Activated CD4-positive, alpha-beta T cell treated with anti-CD3 and anti-CD28 coated beads, Interleukin-2, amount 10 ng/mL, durations not matched to agents 24 days and 14 days (primary cell): ENCODE data around the gene HSFX3. TPM values are rescaled to one million over a fixed set of nuclear protein-coding genes. Genes with fewer than 3 reads are reported as not detected.
A peak's percentile ranks its signal among the peaks of the same experiment; 100 is the strongest.
"Not testable (repeated sequence)": the region's sequence is repeated elsewhere in the genome, so short reads cannot be mapped to it uniquely, and the experiment has no call there.

Experiments
- DNase-seq: peaks from one replicate; pipeline ENCODE4 v3.0.0; 2022
- H3K27ac Mint-ChIP-seq: one replicate; pipeline ENCODE4 v1.8.0; 2022; ENCODE audit warnings: mild to moderate bottlenecking, mixed read lengths
- H3K27me3 Mint-ChIP-seq: one replicate; pipeline ENCODE4 v1.8.0; 2022; ENCODE audit warnings: mixed read lengths
- H3K36me3 Mint-ChIP-seq: one replicate; pipeline ENCODE4 v1.8.0; 2022; ENCODE audit warnings: low read depth, mild to moderate bottlenecking, mixed read lengths
- H3K4me1 Mint-ChIP-seq: one replicate; pipeline ENCODE4 v1.8.0; 2021; ENCODE audit warnings: mixed read lengths
- H3K4me3 Mint-ChIP-seq: one replicate; pipeline ENCODE4 v1.8.0; 2022; ENCODE audit warnings: mild to moderate bottlenecking, moderate library complexity, mixed read lengths
- H3K9me3 Mint-ChIP-seq: one replicate; pipeline ENCODE4 v1.8.0; 2021; ENCODE audit warnings: mixed read lengths
- intact Hi-C: fragments of 100-400 bp; cut with micrococcal nuclease; formaldehyde crosslinking; loops from one replicate; pipeline ENCODE4 v1.15.1; 2023
- total RNA-seq: library from RNA; stranded (reverse); gene quantifications from 2 replicates; pipeline ENCODE4 v1.2.3, GENCODE V29; 2022

Gene HSFX3
- total RNA-seq, 1 donor from 2014 or later = not detected

GRCh38 chrX:149563359-149563758, 13.6 kb upstream of the HSFX3 start:
- Mint-ChIP-seq H3K4me1 (no peaks in the 10 kb centered on the region), H3K36me3 (no peaks in the 10 kb centered on the region), H3K27ac (no peak overlapping the region), H3K9me3 (no peaks in the 10 kb centered on the region), H3K4me3 (no peak overlapping the region), H3K27me3 (no peaks in the 10 kb centered on the region)
- intact Hi-C loops = no loop called here
- peak; percentile 23 for DNase-seq

- H3K36me3 Mint-ChIP-seq, DNase-seq, intact Hi-C loops, H3K9me3 Mint-ChIP-seq, H3K27ac Mint-ChIP-seq, H3K4me3 Mint-ChIP-seq, H3K4me1 Mint-ChIP-seq, H3K27me3 Mint-ChIP-seq: not testable (repeated sequence)
These were observed 5.5 kb upstream of the HSFX3 start for GRCh38 chrX:149555251-149555650.

GRCh38 chrX:149551939-149552248, 2.2 kb upstream of the HSFX3 start:
- H3K9me3 Mint-ChIP-seq, H3K27me3 Mint-ChIP-seq, DNase-seq, H3K27ac Mint-ChIP-seq, H3K36me3 Mint-ChIP-seq, H3K4me1 Mint-ChIP-seq, intact Hi-C loops, H3K4me3 Mint-ChIP-seq: not testable (repeated sequence)

GRCh38 chrX:149551245-149551938, 1.7 kb upstream of the HSFX3 start:
- intact Hi-C loops, H3K27ac Mint-ChIP-seq, H3K4me1 Mint-ChIP-seq, H3K4me3 Mint-ChIP-seq, H3K27me3 Mint-ChIP-seq, DNase-seq, H3K36me3 Mint-ChIP-seq, H3K9me3 Mint-ChIP-seq: not testable (repeated sequence)

- H3K27me3 Mint-ChIP-seq, H3K4me3 Mint-ChIP-seq, intact Hi-C loops, H3K4me1 Mint-ChIP-seq, H3K36me3 Mint-ChIP-seq, H3K27ac Mint-ChIP-seq, H3K9me3 Mint-ChIP-seq: not testable (repeated sequence)
- DNase-seq = peak; percentile 77
These were observed 730 bp upstream of the HSFX3 start for GRCh38 chrX:149550454-149550853.

- H3K27me3 Mint-ChIP-seq, H3K9me3 Mint-ChIP-seq, H3K4me1 Mint-ChIP-seq, DNase-seq, H3K27ac Mint-ChIP-seq, H3K36me3 Mint-ChIP-seq, H3K4me3 Mint-ChIP-seq, intact Hi-C loops: not testable (repeated sequence)
These were observed 1.9 kb downstream of the HSFX3 start for GRCh38 chrX:149547782-149548181.

- H3K27me3 Mint-ChIP-seq, intact Hi-C loops, H3K27ac Mint-ChIP-seq: not testable (repeated sequence)
These were observed 2.8 kb downstream of the HSFX3 start for GRCh38 chrX:149546962-149547361.

GRCh38 chrX:149545545-149546543, 3.9 kb downstream of the HSFX3 start:
- H3K4me3 Mint-ChIP-seq, H3K36me3 Mint-ChIP-seq, H3K4me1 Mint-ChIP-seq, intact Hi-C loops, H3K9me3 Mint-ChIP-seq, H3K27me3 Mint-ChIP-seq, DNase-seq, H3K27ac Mint-ChIP-seq: not testable (repeated sequence)

More at GRCh38 chrX:149546962-149547361, 2.8 kb downstream of the HSFX3 start:
- not testable (repeated sequence) for H3K9me3 Mint-ChIP-seq, H3K4me1 Mint-ChIP-seq, H3K36me3 Mint-ChIP-seq, DNase-seq, H3K4me3 Mint-ChIP-seq

GRCh38 chrX:149541521-149542047, 8.1 kb downstream of the HSFX3 start:
- H3K36me3 Mint-ChIP-seq = peaks cover 4% of the 10 kb centered on the region
- no peaks in the 10 kb centered on the region for H3K27me3 Mint-ChIP-seq
- H3K4me1 Mint-ChIP-seq = peaks cover 14% of the 10 kb centered on the region
- H3K27ac Mint-ChIP-seq = peak overlapping the region; percentile 100
- no peaks in the 10 kb centered on the region for H3K9me3 Mint-ChIP-seq
- peak overlapping the region; percentile 100 for H3K4me3 Mint-ChIP-seq
- intact Hi-C loops = loop anchor here (5.0 kb wide), 1 partner anchor 1026 kb away; the partner anchor contains the start of gene MTM1
- DNase-seq = no peak

GRCh38 chrX:149540621-149541520, 8.9 kb downstream of the HSFX3 start, which contains the start of gene EOLA1:
TSS of gene EOLA1 (plus strand) at chrX:149541012. CDS start at chrX:149545631, 4,619 bp downstream.
- Mint-ChIP-seq H3K4me1 (peaks cover 14% of the 10 kb centered on the region), H3K27ac (peak within 1 kb of the TSS; percentile 100), H3K9me3 (no peaks in the 10 kb centered on the region), H3K36me3 (peaks cover 6% of the 10 kb centered on the region), H3K4me3 (peak within 1 kb of the TSS; percentile 100), H3K27me3 (no peaks in the 10 kb centered on the region)
- DNase-seq = peak; percentile 93
- intact Hi-C loops = loop anchor here (5.0 kb wide), 1 partner anchor 1026 kb away; the partner anchor contains the start of gene MTM1

- Mint-ChIP-seq H3K27me3 (no peaks in the 10 kb centered on the region), H3K4me1 (peaks cover 14% of the 10 kb centered on the region), H3K36me3 (peaks cover 11% of the 10 kb centered on the region), H3K4me3 (peak overlapping the region; percentile 100), H3K27ac (peak overlapping the region; percentile 100), H3K9me3 (no peaks in the 10 kb centered on the region)
- intact Hi-C loops = loop anchor here (5.0 kb wide), 1 partner anchor 1027 kb away; the partner anchor contains the start of gene MTM1
- DNase-seq = peak; percentile 92
These were observed 9.5 kb downstream of the HSFX3 start for GRCh38 chrX:149540131-149540620.

- Mint-ChIP-seq H3K9me3 (no peaks in the 10 kb centered on the region), H3K27ac (peak overlapping the region; percentile 91), H3K36me3 (peaks cover 9% of the 10 kb centered on the region), H3K4me1 (peaks cover 12% of the 10 kb centered on the region), H3K27me3 (no peaks in the 10 kb centered on the region), H3K4me3 (peak overlapping the region; percentile 100)
- intact Hi-C loops = loop anchor here (2.0 to 5.0 kb wide), 2 partner anchors 35 to 1028 kb away; partner anchors contain the start of genes IDS and MTM1
- peak; percentile 95 for DNase-seq
These were observed 10.2 kb downstream of the HSFX3 start for GRCh38 chrX:149539283-149540130.
